Suppressor macrophage treated with lipopolysaccharide for 4 hours (primary cell): ENCODE measurements around the gene ZNF23.

Experiments used
- DNase-seq: peaks from one replicate; pipeline ENCODE4 v3.0.0-alpha.2; 2020

The ZNF23 gene

GRCh38 chr16:71426069-71426879 is 35.8 kb downstream of the ZNF23 start:
- DNase-seq: no peak

DNA sequence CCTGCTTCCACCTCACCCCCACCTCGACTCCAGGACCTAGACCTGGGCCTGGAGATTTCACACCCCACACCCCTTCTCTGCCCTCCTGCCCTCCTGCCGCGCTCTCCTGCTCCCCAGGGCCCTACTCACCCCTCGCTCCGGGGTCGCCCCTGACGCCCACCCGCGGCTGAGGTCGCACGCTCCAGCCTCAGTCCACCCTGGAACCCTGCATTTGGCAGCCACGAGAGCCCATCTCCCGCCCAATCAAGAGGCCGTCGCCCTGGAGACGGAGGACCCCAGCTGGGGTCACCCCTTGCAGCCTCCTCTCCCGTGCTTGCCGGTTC is 36.3 kb downstream of the ZNF23 start:
- DNase-seq: no peak

GRCh38 chr16:71424626-71425025 is 37.4 kb downstream of the ZNF23 start:
- no peak for DNase-seq

DNA sequence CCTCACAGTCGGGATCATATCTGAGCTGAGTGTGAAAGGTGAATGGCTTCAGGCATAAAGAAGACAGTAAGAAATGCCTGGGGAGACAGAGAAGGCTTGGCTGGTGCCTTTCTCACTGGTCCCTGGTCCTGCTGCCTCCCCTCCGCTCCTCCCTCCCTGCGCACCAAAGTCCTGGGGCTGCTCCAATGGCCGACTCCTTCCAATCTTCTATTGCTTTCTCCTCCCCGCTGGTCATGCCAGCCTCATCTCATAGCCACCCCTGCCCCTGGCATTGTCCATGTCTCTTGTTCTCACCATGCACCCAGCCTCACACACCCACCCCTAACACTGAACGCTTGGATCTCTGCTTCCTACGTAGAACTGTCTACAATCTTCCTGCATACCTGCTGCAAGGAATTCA is 38.2 kb downstream of the ZNF23 start:
- no peak for DNase-seq

GRCh38 chr16:71423016-71423415 is 39.0 kb downstream of the ZNF23 start:
- no peak for DNase-seq

- peak; percentile 37 for DNase-seq
Measured at GRCh38 chr16:71421911-71422310, 40.1 kb downstream of the ZNF23 start.

DNA sequence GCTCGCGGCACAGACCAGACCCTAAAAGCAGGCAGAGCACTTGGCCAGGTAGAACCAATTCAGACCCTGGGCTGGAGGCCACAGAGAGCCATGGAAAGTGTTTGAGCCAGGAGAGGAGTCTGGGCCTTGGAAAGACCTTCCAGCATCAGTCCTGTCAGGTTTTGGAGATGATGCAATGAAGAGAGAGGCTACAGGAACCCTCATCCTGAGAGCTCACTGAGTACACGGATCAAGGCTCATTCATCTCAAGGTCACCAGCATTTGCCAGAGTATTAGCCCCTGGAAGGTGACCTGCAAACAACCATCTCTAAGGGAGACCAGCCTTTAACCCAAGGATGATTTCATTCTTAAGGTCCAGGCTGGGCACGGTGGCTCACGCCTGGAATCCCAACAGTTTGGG is 48.0 kb downstream of the ZNF23 start:
- DNase-seq: no peak

DNA sequence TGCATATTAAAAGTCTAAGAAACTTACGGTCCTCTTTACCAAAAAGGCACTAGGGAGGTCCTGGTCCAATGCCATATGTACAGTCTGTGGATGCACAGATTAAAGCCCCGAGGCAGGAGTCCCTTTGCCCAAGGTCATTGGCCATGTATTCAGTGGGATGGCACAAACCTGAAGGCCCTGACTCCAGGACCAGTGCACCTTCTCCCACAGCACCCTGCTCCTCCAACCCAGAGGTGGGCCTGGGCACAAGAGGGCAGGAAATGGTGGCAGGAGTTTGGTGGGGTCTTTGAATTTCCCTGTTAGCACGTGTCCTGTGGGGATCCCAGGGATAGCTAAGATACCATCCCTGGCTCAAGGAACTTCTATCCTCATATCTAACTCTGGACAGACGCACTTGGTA is 48.7 kb downstream of the ZNF23 start:
- DNase-seq: no peak

DNA sequence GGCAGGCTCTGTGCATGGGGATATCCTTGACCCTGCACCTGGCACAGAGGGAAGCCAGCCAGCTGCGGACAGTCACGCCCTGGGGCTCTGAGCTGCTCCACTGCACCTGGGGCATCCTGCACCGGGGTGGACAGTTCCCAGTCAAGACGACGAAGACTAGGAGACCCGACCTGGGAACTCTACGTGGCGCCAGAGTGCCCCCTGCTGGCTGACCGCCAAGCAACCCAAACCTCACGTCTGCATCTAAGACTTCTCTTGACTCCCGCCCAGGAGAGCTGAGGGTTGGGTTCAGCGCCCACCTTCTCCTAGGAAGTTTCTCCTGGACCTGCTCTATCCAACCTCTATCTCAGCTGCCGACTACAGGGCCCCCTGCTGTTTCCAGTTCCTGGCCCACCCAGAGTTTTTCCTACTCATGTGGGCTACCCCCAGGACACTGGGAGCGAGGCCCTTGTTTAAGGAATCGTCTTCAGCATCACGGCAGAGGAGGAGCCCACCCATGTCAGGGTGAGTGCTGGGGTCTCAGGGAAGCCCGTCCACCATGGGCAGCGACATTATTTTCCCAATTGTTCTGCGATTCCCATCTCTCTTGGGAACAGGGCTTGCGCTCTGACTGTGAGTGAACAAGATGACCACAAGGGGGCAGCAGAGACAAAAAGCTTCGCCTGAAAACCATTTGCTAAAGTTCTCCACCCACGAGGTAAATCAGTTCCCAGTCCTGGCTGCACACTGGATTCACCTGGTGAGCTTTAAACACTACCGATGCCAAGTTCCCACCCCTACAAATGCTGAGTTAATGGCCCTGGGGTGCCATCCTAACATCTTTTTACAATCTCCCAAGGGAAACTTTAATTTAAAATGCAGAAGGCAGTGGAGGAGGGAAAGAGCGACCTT is 49.5 kb downstream of the ZNF23 start:
- DNase-seq: peak; percentile 83

- no peak for DNase-seq
Measured at GRCh38 chr16:71410146-71410545, 51.9 kb downstream of the ZNF23 start.

GRCh38 chr16:71409011-71409775 is 52.9 kb downstream of the ZNF23 start:
- DNase-seq: no peak

- DNase-seq: no peak
Measured at GRCh38 chr16:71408536-71408935, 53.5 kb downstream of the ZNF23 start.

GRCh38 chr16:71407731-71408130 is 54.3 kb downstream of the ZNF23 start:
- DNase-seq: no peak

DNA sequence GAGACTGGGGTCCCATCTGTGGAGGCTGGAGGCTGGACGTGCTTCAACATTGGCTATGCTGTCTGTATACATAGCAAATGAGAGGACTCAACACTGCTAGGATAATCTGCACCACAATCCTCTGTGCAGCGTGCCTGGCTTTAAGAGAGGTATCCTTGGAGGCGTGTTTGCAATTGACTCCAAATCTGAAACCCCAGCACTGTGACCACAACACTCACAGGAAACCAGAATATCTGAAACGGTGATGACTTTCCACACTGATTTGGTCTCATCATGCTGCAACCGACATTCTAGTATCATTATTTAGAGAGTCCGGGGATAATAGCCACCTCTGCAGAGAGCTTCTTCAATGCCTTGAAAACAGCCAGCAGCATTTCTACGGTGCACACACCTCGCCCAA is 55.3 kb downstream of the ZNF23 start:
- DNase-seq: no peak

- DNase-seq: no peak
Measured at GRCh38 chr16:71406316-71406715, 55.7 kb downstream of the ZNF23 start.

GRCh38 chr16:71404364-71404763 is 57.7 kb downstream of the ZNF23 start:
- no peak for DNase-seq

DNA sequence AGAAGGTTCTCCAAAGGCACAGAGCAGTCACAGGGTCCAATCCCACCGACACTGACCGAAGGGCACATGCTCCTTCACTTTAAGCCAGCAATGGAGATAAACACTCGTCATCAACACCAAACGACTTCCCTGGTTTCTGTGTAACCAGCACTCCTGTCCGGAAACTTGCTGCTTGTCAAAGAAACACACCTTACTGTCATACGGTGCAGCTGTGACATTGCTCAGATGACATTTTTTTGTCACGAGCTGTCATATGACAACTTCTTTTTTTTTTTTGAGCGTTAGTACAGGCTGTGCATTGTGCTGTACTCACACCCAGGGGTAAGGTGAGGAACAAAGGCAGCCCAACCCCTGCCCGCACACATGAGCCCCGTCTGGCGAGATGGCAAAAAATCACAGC is 59.4 kb downstream of the ZNF23 start:
- no peak for DNase-seq

- no peak for DNase-seq
Measured at GRCh38 chr16:71402007-71402406, 60.0 kb downstream of the ZNF23 start.

DNA sequence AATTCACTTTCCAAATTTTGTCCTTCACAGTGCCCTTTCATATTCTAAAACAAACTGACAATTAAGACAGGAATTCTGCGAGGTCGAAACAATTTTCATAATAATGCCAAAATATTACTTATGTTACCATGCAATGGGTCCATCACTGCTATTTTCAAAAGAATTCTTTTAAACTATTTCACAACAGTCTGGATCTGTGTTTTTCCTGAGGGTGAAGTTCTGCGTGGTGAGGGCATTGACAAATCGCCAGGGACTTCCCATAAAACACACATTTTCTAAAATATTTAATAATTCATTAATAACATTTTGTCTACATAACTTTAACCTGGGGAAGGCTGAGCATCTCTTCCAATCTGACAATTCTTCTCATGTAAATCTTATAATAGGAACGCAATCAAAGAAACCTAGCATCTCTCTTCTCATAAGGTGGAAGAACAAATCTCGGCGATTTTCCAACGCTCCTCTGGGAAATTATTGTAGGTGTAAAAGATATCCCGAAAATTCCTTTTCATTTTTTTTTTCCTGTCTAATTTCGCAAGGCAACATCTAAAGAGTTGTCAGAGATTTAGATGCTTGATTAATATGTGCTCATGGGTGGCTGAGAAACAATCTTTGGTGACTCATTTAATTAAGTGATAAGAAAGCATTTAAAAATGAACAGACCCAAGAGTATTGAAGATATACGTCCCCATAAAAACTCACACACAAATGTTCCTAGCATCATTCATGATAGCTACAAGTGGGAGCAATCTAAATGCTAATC is 62.1 kb downstream of the ZNF23 start:
- no peak for DNase-seq
